Esophagus muscularis mucosa (tissue), 4 donors: ENCODE measurements around the gene TOR4A. TPM values are rescaled to one million over a fixed set of nuclear protein-coding genes. Genes with fewer than 3 reads are reported as not detected.

ENCODE experiments used
- DNase-seq: peaks from one replicate; pipeline ENCODE4 v3.0.0-alpha.2; 2017; ENCODE audit errors: extremely low spot score
- H3K27ac ChIP-seq, 4 donors: fragments of 200-600 bp; sonication (generic); replicated peaks in 1 of 4; 1 replicate in 3 of 4; 2 replicates in 1 of 4; pipeline ENCODE4 v1.5.1; 2016 to 2019; ENCODE audit warnings: mild to moderate bottlenecking in 1 of 4
- H3K27me3 ChIP-seq, 4 donors: fragments of 200-600 bp; sonication (generic); one replicate each; pipeline versions ENCODE4 v1.5.1 to v1.6.0; 2016 to 2019
- H3K36me3 ChIP-seq, 4 donors: fragments of 200-600 bp; sonication (generic); one replicate each; pipeline ENCODE4 v1.5.1; 2016 to 2019
- H3K4me1 ChIP-seq, 4 donors: fragments of 200-600 bp; sonication (generic); one replicate each; pipeline ENCODE4 v1.5.1; 2016 to 2019
- H3K4me3 ChIP-seq, 4 donors: fragments of 200-600 bp; sonication (generic); 1 replicate in 2 of 4; 2 replicates in 2 of 4; pipeline ENCODE4 v1.5.1; 2016 to 2019; ENCODE audit warnings: mild to moderate bottlenecking in 4 of 4, moderate library complexity in 1 of 4
- H3K9me3 ChIP-seq, 4 donors: fragments of 200-600 bp; sonication (generic); 1 replicate in 3 of 4; 2 replicates in 1 of 4; pipeline ENCODE4 v1.5.1; 2016 to 2019
- CTCF ChIP-seq, 3 experiments: fragments of 200-600 bp in 2 of 3; fragments of 450-650 bp in 1 of 3; sonication (generic) in 2 of 3; IDR thresholded peaks; one replicate each; pipeline ENCODE4 v1.5.1; 2017 to 2019; ENCODE audit warnings: antibody characterized with exemption in 3 of 3, mild to moderate bottlenecking in 2 of 3, moderate library complexity in 1 of 3
- EP300 ChIP-seq: sonication (generic); formaldehyde crosslinking; IDR thresholded peaks from one replicate; pipeline ENCODE4 v1.6.1; 2017; ENCODE audit warnings: antibody characterized with exemption
- POLR2A ChIP-seq: fragments of 450-650 bp; IDR thresholded peaks from one replicate; pipeline ENCODE4 v1.6.1; 2017; ENCODE audit warnings: antibody characterized with exemption, moderate library complexity, mild to moderate bottlenecking, low read depth
- POLR2AphosphoS5 ChIP-seq, 2 donors: sonication (generic); formaldehyde crosslinking; IDR thresholded peaks; one replicate each; pipeline ENCODE4 v1.6.1; 2017; ENCODE audit warnings: antibody characterized with exemption in 2 of 2
- WGBS: methylation state at CpG from one replicate; pipeline ENCODE4 v1.1.5; 2018; 5-methylcytosine and 5-hydroxymethylcytosine counted together
- intact Hi-C: fragments of 100-400 bp; cut with DNase I; formaldehyde crosslinking; loops from one replicate; pipeline ENCODE4 v1.15.1; 2023
- total RNA-seq, 4 donors: library from RNA; depleted of rRNA; stranded (reverse); fragments of >200 nt; gene quantifications; one replicate each; pipeline versions ENCODE4 v1.1.0 to v1.2.1, GENCODE V29; 2016

Gene TOR4A
- total RNA-seq, 4 donors from 2014 or later, result 5.0 to 9.2 (median 7.3) TPM

GRCh38 chr9:137298401-137299202, 21.1 kb downstream of the TOR4A start:
- Histone ChIP-seq H3K27me3 (peaks cover 4 to 93% (median 56%) of the 10 kb centered on the region in 4 donors), H3K4me1 (peaks cover 45 to 84% (median 65%) of the 10 kb centered on the region in 4 donors), H3K9me3 (peaks cover 0 to 8% (median 2%) of the 10 kb centered on the region in 4 donors), H3K4me3 (peak overlapping the region; percentile 22 to 59 (median 36)), H3K36me3 (no peaks in the 10 kb centered on the region), H3K27ac (peak overlapping the region; percentile 50 to 78 (median 68))
- intact Hi-C loops, result loop anchor here (5.0 to 10.0 kb wide), 2 partner anchors 109 to 226 kb away; no protein-coding TSS in a partner anchor
- no peak for DNase-seq
- 69% methylated on average over 23 of the region's 24 CpGs for WGBS
- TF ChIP-seq EP300 (no peak), POLR2A (no peak), CTCF (IDR thresholded peaks at IDR 0.05) (no peak), POLR2AphosphoS5 (IDR thresholded peaks at IDR 0.05) (peak; percentile 36 to 43)

DNA sequence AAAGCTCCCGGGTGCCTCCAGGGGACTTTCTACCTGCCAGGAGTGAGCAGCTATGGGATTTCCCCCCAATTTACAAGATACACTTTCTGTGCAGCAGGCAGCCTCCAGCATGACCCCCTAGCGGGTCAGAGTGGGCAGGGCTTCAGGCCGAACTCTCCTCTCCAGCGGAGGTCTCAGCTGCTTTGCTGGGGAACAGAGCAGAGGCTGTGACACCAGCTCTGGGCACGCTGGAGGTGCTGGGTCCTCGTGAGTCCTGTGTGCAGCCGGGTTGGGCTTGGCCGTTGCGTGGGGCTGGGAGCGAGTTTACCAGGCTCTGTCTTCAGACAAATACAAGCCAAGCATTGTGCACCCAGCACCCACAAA, 21.7 kb downstream of the TOR4A start:
- H3K27ac ChIP-seq, result peak overlapping the region; percentile 50 to 78 (median 62)
- H3K27me3 ChIP-seq, result peaks cover 4 to 93% (median 51%) of the 10 kb centered on the region in 4 donors
- peak overlapping the region; percentile 22 to 59 (median 36) for H3K4me3 ChIP-seq
- no peak for DNase-seq
- H3K9me3 ChIP-seq, result peaks cover 0 to 7% (median 1%) of the 10 kb centered on the region in 4 donors
- no peaks in the 10 kb centered on the region for H3K36me3 ChIP-seq
- H3K4me1 ChIP-seq, result peaks cover 51 to 90% (median 71%) of the 10 kb centered on the region in 4 donors
- intact Hi-C loops, result loop anchor here (5.0 to 10.0 kb wide), 2 partner anchors 108 to 226 kb away; no protein-coding TSS in a partner anchor
- TF ChIP-seq POLR2AphosphoS5 (IDR thresholded peaks at IDR 0.05) (no peak), POLR2A (no peak), CTCF (IDR thresholded peaks at IDR 0.05) (no peak), EP300 (no peak)
- 73% methylated on average over 9 of the region's 10 CpGs for WGBS

DNA sequence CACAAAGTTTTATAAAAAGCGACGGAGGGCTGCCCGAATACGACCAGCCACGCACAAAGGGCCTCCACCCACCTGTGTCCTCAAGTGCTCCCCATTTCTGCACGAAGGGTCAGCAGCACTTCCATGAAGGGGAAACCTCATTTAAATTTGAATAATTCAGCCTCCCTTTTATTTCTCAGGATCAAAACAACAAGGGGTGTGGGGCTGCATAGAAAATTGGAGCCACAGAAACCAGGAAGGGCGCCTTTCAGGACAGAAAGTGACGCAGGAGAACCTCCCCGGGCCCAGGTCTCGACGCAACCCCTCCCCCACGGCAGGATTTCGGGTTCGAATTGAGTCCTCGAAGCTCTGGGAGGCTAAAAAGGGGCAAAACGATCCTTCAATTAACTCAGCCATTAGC, 22.4 kb downstream of the TOR4A start:
- Histone ChIP-seq H3K36me3 (no peaks in the 10 kb centered on the region), H3K27me3 (peaks cover 4 to 93% (median 44%) of the 10 kb centered on the region in 4 donors), H3K27ac (peak overlapping the region; percentile 66 to 76 (median 73)), H3K4me3 (peak overlapping the region; percentile 50 to 59 (median 56)), H3K4me1 (peaks cover 57 to 93% (median 73%) of the 10 kb centered on the region in 4 donors), H3K9me3 (no peaks in the 10 kb centered on the region)
- WGBS, result 37% methylated on average over 16 of the region's 16 CpGs
- TF ChIP-seq CTCF (IDR thresholded peaks at IDR 0.05) (no peak), POLR2AphosphoS5 (IDR thresholded peaks at IDR 0.05) (peak in 1 of 2 donors; percentile 33)
- intact Hi-C loops, result loop anchor here (5.0 to 10.0 kb wide), 2 partner anchors 107 to 225 kb away; no protein-coding TSS in a partner anchor
- DNase-seq, result no peak

DNA sequence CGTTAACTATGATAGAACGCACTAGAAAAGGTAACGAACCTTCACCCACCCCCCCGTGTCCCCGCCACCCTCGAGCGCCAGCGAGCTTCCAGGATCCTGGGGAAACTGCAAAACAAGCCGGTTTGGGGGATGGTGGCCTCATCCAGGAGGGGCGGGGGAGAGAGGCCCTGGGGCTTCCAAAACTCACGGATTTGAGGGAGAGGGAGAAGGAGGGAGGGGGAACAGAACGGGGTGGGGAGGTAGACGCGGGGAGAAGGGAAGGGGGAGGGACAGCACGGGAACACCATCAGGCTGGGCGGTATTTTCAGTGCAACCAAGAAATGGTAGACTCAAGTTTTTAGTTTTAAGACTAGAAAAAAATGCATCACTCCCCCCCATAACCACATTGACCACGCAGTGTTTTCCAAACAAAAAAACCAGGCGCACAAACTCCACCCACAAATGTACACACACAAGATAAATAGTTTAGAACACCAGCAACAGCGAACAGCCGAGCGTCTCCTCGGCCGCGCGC, 23.1 kb downstream of the TOR4A start:
- intact Hi-C loops, result no loop called here
- 3% methylated on average over 25 of the region's 25 CpGs for WGBS
- Histone ChIP-seq H3K4me3 (peak overlapping the region; percentile 50 to 59 (median 56)), H3K36me3 (no peaks in the 10 kb centered on the region), H3K4me1 (peaks cover 61 to 93% (median 75%) of the 10 kb centered on the region in 4 donors), H3K9me3 (no peaks in the 10 kb centered on the region), H3K27ac (peak overlapping the region; percentile 66 to 76 (median 73)), H3K27me3 (peaks cover 4 to 93% (median 41%) of the 10 kb centered on the region in 4 donors)
- no peak for TF ChIP-seq CTCF (IDR thresholded peaks at IDR 0.05)
- no peak for TF ChIP-seq POLR2A
- no peak for TF ChIP-seq POLR2AphosphoS5 (IDR thresholded peaks at IDR 0.05)
- no peak for TF ChIP-seq EP300
- DNase-seq, result no peak
